D721Med (cell line): Measurements from ENCODE around the gene NVL.
A peak's percentile ranks its signal among the peaks of the same experiment; 100 is the strongest.
"Not testable (repeated sequence)": the region's sequence is repeated elsewhere in the genome, so short reads cannot be mapped to it uniquely, and the experiment has no call there.

Experiments
- DNase-seq: peaks from one replicate; pipeline ENCODE4 v3.0.0; 2011; ENCODE audit warnings: low spot score; ENCODE audit not compliant: insufficient read length
- FAIRE-seq: peaks from 2 replicates; lab custom pipeline; 2011; peaks lifted over from hg19 to GRCh38; lab: Jason Lieb, UNC
- CTCF ChIP-seq: IDR thresholded peaks from 2 replicates; pipeline ENCODE4 v1.5.1; 2012; ENCODE audit warnings: mild to moderate bottlenecking, control low read depth; ENCODE audit not compliant: insufficient read depth; ENCODE audit errors: missing control alignments

The NVL gene

GRCh38 chr1:224317383-224318045 is 12.5 kb downstream of the NVL start:
- DNase-seq (no peak), FAIRE-seq (peak; percentile 61)
- no peak for TF ChIP-seq CTCF

GRCh38 chr1:224312025-224312424 is 17.9 kb downstream of the NVL start:
- no peak for TF ChIP-seq CTCF
- DNase-seq (no peak), FAIRE-seq (no peak)

- not testable (repeated sequence) for DNase-seq
- FAIRE-seq, result peak; percentile 51
Observed at GRCh38 chr1:224311503-224311902, 18.5 kb downstream of the NVL start.

- FAIRE-seq (no peak), DNase-seq (no peak)
- no peak for TF ChIP-seq CTCF
Observed at GRCh38 chr1:224308064-224308463, 21.9 kb downstream of the NVL start.

- no peak for FAIRE-seq
- no peak for TF ChIP-seq CTCF
Observed at GRCh38 chr1:224304767-224305166, 25.2 kb downstream of the NVL start.

GRCh38 chr1:224302947-224303346 is 27.0 kb downstream of the NVL start:
- DNase-seq (no peak), FAIRE-seq (no peak)
- TF ChIP-seq CTCF, result no peak

More at GRCh38 chr1:224304767-224305166, 25.2 kb downstream of the NVL start:
- DNase-seq, result no peak

- no peak for FAIRE-seq
Observed at GRCh38 chr1:224301391-224301790, 28.6 kb downstream of the NVL start.

More at GRCh38 chr1:224301391-224301790, 28.6 kb downstream of the NVL start:
- no peak for DNase-seq
- TF ChIP-seq CTCF, result no peak
